Astrocyte (in vitro differentiated cells and primary cell): ENCODE measurements around the gene MAPK12. TPM values are rescaled to one million over a fixed set of nuclear protein-coding genes. Genes with fewer than 3 reads are reported as not detected.
A peak's percentile ranks its signal among the peaks of the same experiment; 100 is the strongest.

Experiments
- DNase-seq: peaks from one replicate; pipeline ENCODE4 v3.0.0-alpha.2; 2010; ENCODE audit warnings: low read depth
- FAIRE-seq: peaks from 2 replicates; lab custom pipeline; 2011; peaks lifted over from hg19 to GRCh38; lab: Jason Lieb, UNC
- H2AFZ ChIP-seq: 2 replicates; pipeline ENCODE4 v1.6.0; 2012; ENCODE audit warnings: low read depth, low read length, inconsistent platforms
- H3K27ac ChIP-seq: 2 replicates; pipeline ENCODE4 v1.5.1; 2011; ENCODE audit warnings: low read depth, low read length, inconsistent platforms
- H3K27me3 ChIP-seq: 2 replicates; pipeline ENCODE4 v1.6.0; 2011; ENCODE audit warnings: low read length, inconsistent platforms; ENCODE audit not compliant: insufficient read depth
- H3K36me3 ChIP-seq: 2 replicates; pipeline ENCODE4 v1.5.1; 2011; ENCODE audit warnings: low read length, inconsistent platforms; ENCODE audit not compliant: insufficient read depth
- H3K4me1 ChIP-seq: 2 replicates; pipeline ENCODE4 v1.5.1; 2011; ENCODE audit warnings: low read length, inconsistent platforms; ENCODE audit not compliant: insufficient read depth
- H3K4me2 ChIP-seq: 2 replicates; pipeline ENCODE4 v1.6.0; 2012; ENCODE audit warnings: low read length, inconsistent platforms
- H3K4me3 ChIP-seq: 2 replicates; pipeline ENCODE4 v1.5.1; 2011; ENCODE audit warnings: low read depth, mild to moderate bottlenecking, low read length, inconsistent platforms; ENCODE audit not compliant: insufficient read depth
- H3K79me2 ChIP-seq: 2 replicates; pipeline ENCODE4 v1.6.0; 2012; ENCODE audit warnings: mild to moderate bottlenecking, low read length, inconsistent platforms; ENCODE audit not compliant: insufficient read depth
- H3K9ac ChIP-seq: 2 replicates; pipeline ENCODE4 v1.6.0; 2012; ENCODE audit warnings: mild to moderate bottlenecking, low read length, inconsistent platforms
- H3K9me3 ChIP-seq: 2 replicates; pipeline ENCODE4 v1.5.1; 2012; ENCODE audit warnings: low read depth, mild to moderate bottlenecking, low read length, inconsistent platforms; ENCODE audit not compliant: insufficient read depth
- H4K20me1 ChIP-seq: 2 replicates; pipeline ENCODE4 v1.6.0; 2012; ENCODE audit warnings: low read length, inconsistent platforms; ENCODE audit not compliant: insufficient read depth
- H3K27ac Mint-ChIP-seq: one replicate; pipeline ENCODE4 v1.8.0; 2021; ENCODE audit warnings: mild to moderate bottlenecking, mixed read lengths; ENCODE audit not compliant: unreplicated experiment
- H3K27me3 Mint-ChIP-seq: one replicate; pipeline ENCODE4 v1.8.0; 2021; ENCODE audit warnings: low read depth, mixed read lengths; ENCODE audit not compliant: unreplicated experiment
- H3K36me3 Mint-ChIP-seq: one replicate; pipeline ENCODE4 v1.8.0; 2021; ENCODE audit warnings: low read depth, mixed read lengths; ENCODE audit not compliant: unreplicated experiment
- H3K4me1 Mint-ChIP-seq: one replicate; pipeline ENCODE4 v1.8.0; 2021; ENCODE audit warnings: low read depth, mixed read lengths; ENCODE audit not compliant: unreplicated experiment
- H3K4me3 Mint-ChIP-seq: one replicate; pipeline ENCODE4 v1.8.0; 2021; ENCODE audit warnings: mild to moderate bottlenecking, moderate library complexity, mixed read lengths; ENCODE audit not compliant: unreplicated experiment
- H3K9me3 Mint-ChIP-seq: one replicate; pipeline ENCODE4 v1.8.0; 2021; ENCODE audit warnings: mild to moderate bottlenecking, mixed read lengths; ENCODE audit not compliant: unreplicated experiment
- EZH2 ChIP-seq: IDR thresholded peaks from 2 replicates; pipeline ENCODE4 v1.6.1; 2012; ENCODE audit warnings: mild to moderate bottlenecking, low read length, inconsistent platforms; ENCODE audit not compliant: insufficient read depth
- total RNA-seq: library from RNA; stranded (reverse); gene quantifications from 2 replicates; pipeline ENCODE4 v1.2.1, GENCODE V29; 2021
- TF ChIP-seq, protein P1 (sequence below): IDR thresholded peaks from 2 replicates; pipeline ENCODE4 v1.5.1; 2011; ENCODE audit warnings: low read depth, mild to moderate bottlenecking, inconsistent platforms, low read length, moderate library complexity; ENCODE audit not compliant: insufficient read depth

Gene MAPK12
- total RNA-seq, 1 donor from 2014 or later, result 36.4 TPM

DNA sequence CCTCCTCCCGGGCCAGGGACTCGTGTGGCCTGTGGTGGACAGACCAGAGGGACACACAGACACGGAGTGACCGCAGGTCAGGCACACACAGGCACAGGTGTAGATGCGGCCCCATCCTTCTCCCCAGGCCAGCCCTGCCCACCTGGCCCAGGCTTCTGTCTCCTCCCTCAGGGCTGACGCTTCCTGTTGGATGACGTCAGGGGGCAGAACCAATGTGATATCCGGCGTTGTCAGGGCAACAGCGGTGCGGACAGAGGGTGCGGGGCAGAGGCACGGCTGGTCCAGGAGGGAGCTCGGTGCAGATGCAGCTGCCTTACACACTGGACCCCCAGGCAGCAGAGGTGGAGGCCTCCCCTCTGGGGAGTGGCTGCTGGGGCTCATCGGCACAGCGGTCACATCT is 13.7 kb downstream of the MAPK12 start:
- Histone ChIP-seq H3K9me3 (no peaks in the 10 kb centered on the region), H3K36me3 (no peaks in the 10 kb centered on the region), H3K27ac (peak overlapping the region; percentile 37), H3K4me2 (peak overlapping the region; percentile 33), H4K20me1 (peaks cover 57% of the 10 kb centered on the region), H3K27me3 (no peaks in the 10 kb centered on the region), H2AFZ (no peak overlapping the region), H3K9ac (no peak overlapping the region), H3K4me1 (peaks cover 40% of the 10 kb centered on the region), H3K4me3 (no peak overlapping the region), H3K79me2 (peaks cover 62% of the 10 kb centered on the region)
- no peaks in the 10 kb centered on the region for H3K9me3 Mint-ChIP-seq
- H3K27me3 Mint-ChIP-seq, result no peaks in the 10 kb centered on the region
- DNase-seq (no peak), FAIRE-seq (no peak)
- peaks cover 5% of the 10 kb centered on the region for H3K36me3 Mint-ChIP-seq
- no peak overlapping the region for H3K4me3 Mint-ChIP-seq
- no peak overlapping the region for H3K27ac Mint-ChIP-seq
- H3K4me1 Mint-ChIP-seq, result peaks cover 9% of the 10 kb centered on the region
- TF ChIP-seq, protein P1, sequence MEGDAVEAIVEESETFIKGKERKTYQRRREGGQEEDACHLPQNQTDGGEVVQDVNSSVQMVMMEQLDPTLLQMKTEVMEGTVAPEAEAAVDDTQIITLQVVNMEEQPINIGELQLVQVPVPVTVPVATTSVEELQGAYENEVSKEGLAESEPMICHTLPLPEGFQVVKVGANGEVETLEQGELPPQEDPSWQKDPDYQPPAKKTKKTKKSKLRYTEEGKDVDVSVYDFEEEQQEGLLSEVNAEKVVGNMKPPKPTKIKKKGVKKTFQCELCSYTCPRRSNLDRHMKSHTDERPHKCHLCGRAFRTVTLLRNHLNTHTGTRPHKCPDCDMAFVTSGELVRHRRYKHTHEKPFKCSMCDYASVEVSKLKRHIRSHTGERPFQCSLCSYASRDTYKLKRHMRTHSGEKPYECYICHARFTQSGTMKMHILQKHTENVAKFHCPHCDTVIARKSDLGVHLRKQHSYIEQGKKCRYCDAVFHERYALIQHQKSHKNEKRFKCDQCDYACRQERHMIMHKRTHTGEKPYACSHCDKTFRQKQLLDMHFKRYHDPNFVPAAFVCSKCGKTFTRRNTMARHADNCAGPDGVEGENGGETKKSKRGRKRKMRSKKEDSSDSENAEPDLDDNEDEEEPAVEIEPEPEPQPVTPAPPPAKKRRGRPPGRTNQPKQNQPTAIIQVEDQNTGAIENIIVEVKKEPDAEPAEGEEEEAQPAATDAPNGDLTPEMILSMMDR, result no peak
- TF ChIP-seq EZH2, result no peak

GRCh38 chr22:50246242-50247175 is 15.0 kb downstream of the MAPK12 start:
- Histone ChIP-seq H3K27me3 (no peaks in the 10 kb centered on the region), H2AFZ (no peak overlapping the region), H3K4me2 (peak overlapping the region; percentile 99), H3K27ac (no peak overlapping the region), H4K20me1 (peaks cover 56% of the 10 kb centered on the region), H3K79me2 (peaks cover 74% of the 10 kb centered on the region), H3K4me1 (peaks cover 46% of the 10 kb centered on the region), H3K9me3 (no peaks in the 10 kb centered on the region), H3K9ac (peak overlapping the region; percentile 94), H3K36me3 (no peaks in the 10 kb centered on the region), H3K4me3 (no peak overlapping the region)
- H3K4me3 Mint-ChIP-seq, result peak overlapping the region; percentile 40
- TF ChIP-seq EZH2, result no peak
- TF ChIP-seq, protein P1, result no peak
- peaks cover 5% of the 10 kb centered on the region for H3K36me3 Mint-ChIP-seq
- DNase-seq, result no peak
- H3K27me3 Mint-ChIP-seq, result no peaks in the 10 kb centered on the region
- H3K9me3 Mint-ChIP-seq, result no peaks in the 10 kb centered on the region
- no peak for FAIRE-seq
- H3K4me1 Mint-ChIP-seq, result peaks cover 14% of the 10 kb centered on the region
- no peak overlapping the region for H3K27ac Mint-ChIP-seq
